Kidney (tissue), 14 donors: ENCODE measurements around the gene HNRNPC. TPM values are rescaled to one million over a fixed set of nuclear protein-coding genes. Genes with fewer than 3 reads are reported as not detected.

ENCODE experiments used
- DNase-seq, 5 donors: peaks; one replicate each; pipeline ENCODE4 v3.0.0-alpha.2; 2013 to 2020
- FAIRE-seq: peaks from 2 replicates; lab custom pipeline; 2012; peaks lifted over from hg19 to GRCh38; lab: Jason Lieb, UNC
- H3K27ac ChIP-seq, 2 donors: one replicate each; pipeline ENCODE4 v1.7.0; 2013; ENCODE audit warnings: low read depth in 2 of 2, low read length in 2 of 2, inconsistent platforms in 1 of 2
- H3K27me3 ChIP-seq: one replicate; pipeline ENCODE4 v1.7.1; 2013; ENCODE audit warnings: low read length, inconsistent platforms; ENCODE audit not compliant: control insufficient read depth, insufficient read depth
- H3K36me3 ChIP-seq, 3 donors: one replicate each; pipeline versions ENCODE4 v1.7.0 to v1.7.1; 2013; ENCODE audit warnings: low read length in 3 of 3, control low read depth in 1 of 3, inconsistent platforms in 1 of 3; ENCODE audit not compliant: insufficient read depth in 3 of 3, control insufficient read depth in 2 of 3
- H3K4me1 ChIP-seq, 3 donors: one replicate each; pipeline versions ENCODE4 v1.7.0 to v1.7.1; 2013; ENCODE audit warnings: low read length in 3 of 3, inconsistent platforms in 1 of 3, low read depth in 1 of 3; ENCODE audit not compliant: control insufficient read depth in 2 of 3, insufficient read depth in 2 of 3
- H3K4me3 ChIP-seq, 3 donors: one replicate each; pipeline versions ENCODE4 v1.7.0 to v1.8.1; 2013; ENCODE audit warnings: low read length in 3 of 3, control low read depth in 1 of 3, inconsistent platforms in 1 of 3
- H3K9ac ChIP-seq, 3 donors: one replicate each; pipeline versions ENCODE4 v1.7.0 to v1.7.1; 2013; ENCODE audit warnings: low read length in 3 of 3, control low read depth in 1 of 3, inconsistent platforms in 1 of 3
- H3K9me3 ChIP-seq, 3 donors: one replicate each; pipeline versions ENCODE4 v1.7.0 to v1.7.1; 2013; ENCODE audit warnings: low read length in 3 of 3, control low read depth in 1 of 3, inconsistent platforms in 1 of 3; ENCODE audit not compliant: control insufficient read depth in 2 of 3, insufficient read depth in 1 of 3
- intact Hi-C: fragments of 100-400 bp; cut with DNase I; formaldehyde crosslinking; loops from one replicate; pipeline ENCODE4 v1.11.1; 2022
- polyA plus RNA-seq: library from polyadenylated mRNA; stranded (reverse); fragments of 350-450 nt; fragmentation: Illumina TruSeq; extraction: RNeasy Lipid Tissue Mini Kit (QIAGEN cat#74804); gene quantifications from one replicate; pipeline ENCODE4 v1.2.3, GENCODE V29; 2014; ENCODE audit warnings: low read depth, low replicate concordance; ENCODE audit not compliant: insufficient read depth
- total RNA-seq: library from RNA; stranded (reverse); fragmentation: NEBNext Ultra II Directional; extraction: Animal tissue kit (Norgen Biotek cat#: 25700); gene quantifications from one replicate; pipeline ENCODE4 v1.2.1, GENCODE V29; 2021
- TF ChIP-seq, protein P1 (sequence below): IDR thresholded peaks from 3 replicates; pipeline ENCODE4 v1.5.1; 2012; ENCODE audit warnings: mild to moderate bottlenecking, moderate library complexity, borderline replicate concordance; ENCODE audit not compliant: insufficient read depth; ENCODE audit errors: extremely low read depth
- donor health status: control.
- donor health status: control.
- donor health status: control.
- donor health status: control.
- donor health status: control.
- donor health status: DM: yes; HTN: yes; CAD: no.
- donor health status: Normal renal cell carcinoma (clear cell type).

The HNRNPC gene
- total and polyA plus RNA-seq, 2 donors from 2014 or later: 398 to 462 TPM

DNA sequence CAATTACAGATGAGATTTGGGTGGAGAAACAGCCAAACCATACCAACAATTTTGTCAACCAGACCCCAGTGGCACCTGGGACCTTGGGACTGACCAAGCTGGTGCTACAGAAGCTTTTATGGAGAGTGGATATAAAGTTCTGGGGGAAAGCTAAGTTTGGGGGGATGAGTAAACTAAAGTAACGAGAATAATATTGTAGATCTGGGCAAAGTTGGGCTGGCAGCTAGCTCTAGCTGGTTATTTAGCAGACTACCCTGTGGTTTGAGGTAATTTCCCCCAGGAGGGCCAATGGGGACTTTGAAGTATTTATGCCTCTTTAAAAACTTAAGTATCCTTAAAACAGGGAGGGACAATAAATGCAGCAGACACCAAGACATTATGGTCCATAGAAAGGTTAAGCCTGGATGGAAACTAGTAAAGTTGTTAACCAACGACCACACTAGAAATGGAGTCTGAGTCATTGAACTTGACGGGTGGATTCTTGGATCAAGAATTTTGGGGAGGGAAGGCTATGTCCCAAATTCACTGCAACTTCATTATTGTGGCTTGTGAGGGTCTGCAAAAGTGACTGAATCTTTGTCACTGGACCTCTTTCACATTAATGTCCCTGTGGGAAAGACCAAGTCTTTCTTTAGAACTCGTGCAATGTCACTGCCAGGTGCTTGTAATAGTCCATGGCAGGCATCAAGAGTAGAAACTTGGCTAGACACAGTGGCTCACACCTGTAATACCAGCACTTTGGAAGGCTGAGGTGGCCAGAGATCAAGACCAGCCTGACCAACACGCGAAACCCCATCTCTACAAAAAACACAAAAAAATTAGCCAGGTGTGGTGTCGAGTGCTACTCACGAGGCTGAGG, 64.8 kb downstream of the HNRNPC start:
- no peaks in the 10 kb centered on the region for H3K27me3 ChIP-seq
- no peak overlapping the region for H3K4me3 ChIP-seq
- peaks cover 0 to 27% (median 18%) of the 10 kb centered on the region in 3 donors for H3K36me3 ChIP-seq
- H3K27ac ChIP-seq: no peak overlapping the region
- no peak for DNase-seq
- no peak overlapping the region for H3K9ac ChIP-seq
- no peaks in the 10 kb centered on the region for H3K4me1 ChIP-seq
- TF ChIP-seq, protein P1, sequence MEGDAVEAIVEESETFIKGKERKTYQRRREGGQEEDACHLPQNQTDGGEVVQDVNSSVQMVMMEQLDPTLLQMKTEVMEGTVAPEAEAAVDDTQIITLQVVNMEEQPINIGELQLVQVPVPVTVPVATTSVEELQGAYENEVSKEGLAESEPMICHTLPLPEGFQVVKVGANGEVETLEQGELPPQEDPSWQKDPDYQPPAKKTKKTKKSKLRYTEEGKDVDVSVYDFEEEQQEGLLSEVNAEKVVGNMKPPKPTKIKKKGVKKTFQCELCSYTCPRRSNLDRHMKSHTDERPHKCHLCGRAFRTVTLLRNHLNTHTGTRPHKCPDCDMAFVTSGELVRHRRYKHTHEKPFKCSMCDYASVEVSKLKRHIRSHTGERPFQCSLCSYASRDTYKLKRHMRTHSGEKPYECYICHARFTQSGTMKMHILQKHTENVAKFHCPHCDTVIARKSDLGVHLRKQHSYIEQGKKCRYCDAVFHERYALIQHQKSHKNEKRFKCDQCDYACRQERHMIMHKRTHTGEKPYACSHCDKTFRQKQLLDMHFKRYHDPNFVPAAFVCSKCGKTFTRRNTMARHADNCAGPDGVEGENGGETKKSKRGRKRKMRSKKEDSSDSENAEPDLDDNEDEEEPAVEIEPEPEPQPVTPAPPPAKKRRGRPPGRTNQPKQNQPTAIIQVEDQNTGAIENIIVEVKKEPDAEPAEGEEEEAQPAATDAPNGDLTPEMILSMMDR: no peak
- no peak for FAIRE-seq
- H3K9me3 ChIP-seq: no peaks in the 10 kb centered on the region
- intact Hi-C loops: no loop called here

DNA sequence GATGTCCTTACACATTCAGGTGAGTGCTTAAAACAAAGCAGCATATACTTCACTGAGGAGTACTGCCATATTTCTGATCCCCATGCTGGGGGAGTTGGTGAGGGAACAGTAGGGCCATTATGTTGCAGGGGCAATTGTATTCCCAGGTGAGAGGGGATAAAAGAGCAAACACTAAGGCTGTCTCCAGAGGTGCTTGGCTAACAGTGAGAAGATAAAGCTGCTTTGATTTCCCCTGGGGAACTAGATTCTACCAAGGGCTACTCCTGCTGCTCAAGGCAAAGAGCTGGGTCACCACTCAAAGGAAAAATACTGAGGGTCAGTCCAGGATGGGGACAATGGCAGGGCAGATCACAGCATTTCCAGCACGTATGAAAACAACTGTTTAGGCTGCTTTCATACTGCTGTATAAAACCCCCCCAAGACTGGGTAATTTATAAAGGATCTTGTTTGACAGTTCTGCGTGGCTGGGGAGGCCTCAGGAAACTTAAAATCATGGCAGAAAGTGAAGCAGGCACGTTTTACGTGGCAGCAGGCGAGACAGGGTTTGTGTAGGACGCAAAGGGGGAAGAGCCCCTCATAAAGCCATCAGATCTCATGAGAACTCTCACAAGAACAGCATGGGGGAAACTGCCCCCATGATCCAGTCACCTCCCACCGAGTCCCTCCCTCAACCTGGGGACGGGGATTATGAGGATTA, 65.6 kb downstream of the HNRNPC start:
- no peaks in the 10 kb centered on the region for H3K4me1 ChIP-seq
- H3K27ac ChIP-seq: no peak overlapping the region
- no peak for FAIRE-seq
- intact Hi-C loops: no loop called here
- no peaks in the 10 kb centered on the region for H3K27me3 ChIP-seq
- H3K9me3 ChIP-seq: no peaks in the 10 kb centered on the region
- H3K4me3 ChIP-seq: no peak overlapping the region
- no peak overlapping the region for H3K9ac ChIP-seq
- H3K36me3 ChIP-seq: peaks cover 0 to 25% (median 15%) of the 10 kb centered on the region in 3 donors
- TF ChIP-seq, protein P1: no peak
- DNase-seq: no peak

DNA sequence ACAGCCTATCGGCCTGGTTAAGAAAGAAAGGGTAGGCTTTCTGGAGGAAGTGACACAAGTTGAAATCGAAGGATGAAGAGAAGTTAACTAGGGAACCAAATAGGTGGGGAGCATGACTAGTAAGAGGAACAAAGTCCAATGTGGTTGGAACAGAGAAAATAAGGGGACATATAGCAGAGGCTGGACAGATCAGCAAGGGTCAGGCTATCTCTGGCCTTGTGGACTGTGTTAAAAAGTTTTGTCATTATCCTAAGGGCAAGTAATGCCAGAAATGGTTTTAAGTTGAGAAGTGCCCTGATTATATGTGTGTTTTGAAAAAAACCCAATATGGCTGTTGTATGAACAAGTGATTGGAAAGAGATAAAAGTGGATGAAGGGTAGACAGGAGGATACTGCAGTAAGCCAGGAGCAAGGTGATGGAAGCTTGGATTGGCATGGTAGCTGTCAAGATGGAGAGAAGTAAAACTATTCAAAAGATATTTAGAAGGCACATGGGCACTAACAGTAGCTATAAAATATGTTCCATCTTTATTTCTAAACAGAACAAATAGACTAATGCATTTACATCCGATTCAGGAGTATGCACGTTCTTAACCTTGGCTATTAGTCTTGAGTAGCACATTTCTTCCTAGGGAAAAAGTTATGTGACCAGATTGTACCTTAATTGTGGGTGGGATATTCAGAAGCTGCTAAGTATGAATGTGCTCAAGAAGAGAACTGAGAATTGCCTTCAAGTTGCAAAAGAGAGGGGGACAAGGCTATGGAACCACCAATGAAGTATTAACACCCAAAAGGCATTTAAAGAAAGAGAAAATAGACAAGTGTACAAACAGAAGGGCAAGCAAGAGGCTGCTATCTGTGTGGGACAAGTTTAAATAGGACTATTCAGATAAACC, 66.5 kb downstream of the HNRNPC start:
- no peak for DNase-seq
- Histone ChIP-seq H3K27ac (no peak overlapping the region), H3K36me3 (peaks cover 0 to 16% (median 10%) of the 10 kb centered on the region in 3 donors), H3K9ac (no peak overlapping the region), H3K4me3 (no peak overlapping the region), H3K27me3 (no peaks in the 10 kb centered on the region), H3K4me1 (no peaks in the 10 kb centered on the region), H3K9me3 (no peaks in the 10 kb centered on the region)
- intact Hi-C loops: no loop called here
- no peak for FAIRE-seq
- TF ChIP-seq, protein P1: no peak
